ENCODE results near the gene HDDC3. TPM values are rescaled to one million over a fixed set of nuclear protein-coding genes. Genes with fewer than 3 reads are reported as not detected.

Gene HDDC3
- total RNA-seq, 6 experiments from 2014 or later, result 8.8 to 17.6 (median 11.5) TPM

DNA sequence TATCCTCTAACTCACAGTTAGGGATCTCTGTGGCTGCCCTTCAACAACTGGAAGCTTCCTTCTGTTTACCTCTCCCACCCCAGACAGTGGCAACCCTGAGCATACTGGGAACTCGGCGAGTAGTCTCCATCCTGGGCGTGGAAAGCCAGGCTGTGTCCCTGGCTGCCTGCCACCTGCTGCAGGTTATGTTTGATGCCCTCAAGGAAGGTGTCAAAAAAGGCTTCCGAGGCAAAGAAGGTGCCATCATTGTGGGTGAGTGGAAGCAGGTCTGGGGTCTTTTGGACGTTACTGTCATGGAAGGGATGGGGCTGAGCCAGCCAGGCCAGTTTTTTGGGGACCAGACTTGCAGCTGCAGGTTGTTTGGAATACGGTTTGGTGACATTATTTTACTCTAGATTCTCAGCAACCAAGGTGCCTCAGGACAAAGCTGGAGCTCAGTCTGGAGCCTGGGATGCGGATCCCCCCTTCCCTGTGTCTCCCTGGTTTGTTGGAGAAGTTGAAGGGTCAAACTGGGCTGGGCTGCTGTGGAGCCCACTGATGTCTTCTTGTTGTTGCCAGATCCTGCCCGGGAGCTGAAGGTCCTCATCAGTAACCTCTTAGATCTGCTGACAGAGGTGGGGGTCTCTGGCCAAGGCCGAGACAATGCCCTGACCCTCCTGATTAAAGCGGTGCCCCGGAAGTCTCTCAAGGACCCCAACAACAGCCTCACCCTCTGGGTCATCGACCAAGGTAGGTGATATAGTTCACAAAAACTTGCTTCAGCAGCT lies 10.2 kb upstream of the HDDC3 start:
- peak in 1 of 3 donors; percentile 21 for DNase-seq
- H3K36me3 ChIP-seq, result peaks cover 0 to 77% (median 41%) of the 10 kb centered on the region in 4 donors

DNA sequence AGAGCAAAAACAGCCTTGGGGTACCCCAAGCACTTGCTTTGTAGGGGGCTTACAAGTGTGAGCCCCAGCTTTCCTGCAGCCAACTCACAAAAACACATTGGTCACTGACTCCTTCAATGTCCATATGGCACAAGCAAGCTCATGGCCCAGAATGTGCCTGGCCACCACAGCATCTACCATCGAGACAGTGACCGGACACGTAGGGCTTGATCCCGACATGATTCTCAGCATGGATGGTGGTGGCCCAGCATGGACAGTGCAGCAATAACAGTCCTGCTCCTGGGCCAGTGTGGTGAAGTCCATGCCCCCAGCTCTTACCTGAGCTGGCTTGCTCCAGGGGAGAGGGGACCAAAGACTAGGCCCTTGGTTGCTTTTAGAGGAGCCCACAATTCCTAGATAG lies 8.7 kb upstream of the HDDC3 start:
- TF ChIP-seq, protein P1, sequence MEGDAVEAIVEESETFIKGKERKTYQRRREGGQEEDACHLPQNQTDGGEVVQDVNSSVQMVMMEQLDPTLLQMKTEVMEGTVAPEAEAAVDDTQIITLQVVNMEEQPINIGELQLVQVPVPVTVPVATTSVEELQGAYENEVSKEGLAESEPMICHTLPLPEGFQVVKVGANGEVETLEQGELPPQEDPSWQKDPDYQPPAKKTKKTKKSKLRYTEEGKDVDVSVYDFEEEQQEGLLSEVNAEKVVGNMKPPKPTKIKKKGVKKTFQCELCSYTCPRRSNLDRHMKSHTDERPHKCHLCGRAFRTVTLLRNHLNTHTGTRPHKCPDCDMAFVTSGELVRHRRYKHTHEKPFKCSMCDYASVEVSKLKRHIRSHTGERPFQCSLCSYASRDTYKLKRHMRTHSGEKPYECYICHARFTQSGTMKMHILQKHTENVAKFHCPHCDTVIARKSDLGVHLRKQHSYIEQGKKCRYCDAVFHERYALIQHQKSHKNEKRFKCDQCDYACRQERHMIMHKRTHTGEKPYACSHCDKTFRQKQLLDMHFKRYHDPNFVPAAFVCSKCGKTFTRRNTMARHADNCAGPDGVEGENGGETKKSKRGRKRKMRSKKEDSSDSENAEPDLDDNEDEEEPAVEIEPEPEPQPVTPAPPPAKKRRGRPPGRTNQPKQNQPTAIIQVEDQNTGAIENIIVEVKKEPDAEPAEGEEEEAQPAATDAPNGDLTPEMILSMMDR (IDR thresholded peaks at IDR 0.05), result no peak
- Histone ChIP-seq H3K27me3 (no peaks in the 10 kb centered on the region), H3K36me3 (peaks cover 0 to 66% (median 37%) of the 10 kb centered on the region in 4 donors), H3K27ac (no peak overlapping the region), H3K9me3 (no peaks in the 10 kb centered on the region), H3K4me1 (peaks cover 0 to 2% (median 0%) of the 10 kb centered on the region in 4 donors), H3K4me3 (no peak overlapping the region)
- no CpG with 5 or more reads among the region's 4 CpGs for WGBS (ENCODE audit: insufficient coverage, low coverage, low lambda C conversion rate, missing lambda C conversion rate)
- DNase-seq, result no peak
- intact Hi-C loops (cut with DNase I), result no loop called here
- no peak for ATAC-seq

More for the DNA sequence above, 10.2 kb upstream of the HDDC3 start:
- intact Hi-C loops (cut with DNase I), result no loop called here
- Histone ChIP-seq H3K27ac (no peak overlapping the region), H3K27me3 (no peaks in the 10 kb centered on the region), H3K4me3 (no peak overlapping the region), H3K9me3 (no peaks in the 10 kb centered on the region), H3K4me1 (no peaks in the 10 kb centered on the region)
- TF ChIP-seq, protein P1 (IDR thresholded peaks at IDR 0.05), result no peak
- TF ChIP-seq POLR2A (IDR thresholded peaks at IDR 0.05), result no peak
- 90% methylated on average over 7 of the region's 12 CpGs for WGBS (ENCODE audit: insufficient coverage, low coverage, low lambda C conversion rate, missing lambda C conversion rate)
- ATAC-seq, result no peak

DNA sequence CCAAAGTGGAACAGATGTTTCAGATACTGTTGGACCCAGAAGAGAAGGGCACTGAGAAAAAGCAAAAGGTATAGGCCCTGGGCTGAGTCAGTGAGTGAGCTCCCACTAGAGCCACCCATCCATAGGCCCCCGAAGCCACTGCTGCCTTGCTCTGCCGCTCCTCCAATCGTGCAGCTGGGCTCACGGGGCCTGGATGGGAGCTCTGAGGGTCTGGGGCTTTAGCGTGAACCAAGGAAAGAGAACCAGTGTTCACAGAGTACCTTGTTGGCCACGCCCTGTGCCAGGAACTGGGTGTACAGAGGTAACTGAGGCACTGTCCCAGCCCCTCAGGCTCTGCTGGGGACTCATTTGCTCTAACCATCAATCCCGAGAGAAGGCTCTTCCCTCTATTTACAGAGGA lies 7.4 kb upstream of the HDDC3 start:
- Histone ChIP-seq H3K36me3 (peaks cover 0 to 61% (median 33%) of the 10 kb centered on the region in 4 donors), H3K4me3 (no peak overlapping the region), H3K27me3 (no peaks in the 10 kb centered on the region), H3K9me3 (no peaks in the 10 kb centered on the region), H3K27ac (no peak overlapping the region), H3K4me1 (peaks cover 0 to 9% (median 0%) of the 10 kb centered on the region in 4 donors)
- TF ChIP-seq, protein P1 (IDR thresholded peaks at IDR 0.05), result no peak
- TF ChIP-seq POLR2A (IDR thresholded peaks at IDR 0.05), result no peak
- WGBS (ENCODE audit: insufficient coverage, low coverage, low lambda C conversion rate, missing lambda C conversion rate), result no CpG with 5 or more reads among the region's 7 CpGs
- intact Hi-C loops (cut with DNase I), result no loop called here
- ATAC-seq (no peak), DNase-seq (no peak)

DNA sequence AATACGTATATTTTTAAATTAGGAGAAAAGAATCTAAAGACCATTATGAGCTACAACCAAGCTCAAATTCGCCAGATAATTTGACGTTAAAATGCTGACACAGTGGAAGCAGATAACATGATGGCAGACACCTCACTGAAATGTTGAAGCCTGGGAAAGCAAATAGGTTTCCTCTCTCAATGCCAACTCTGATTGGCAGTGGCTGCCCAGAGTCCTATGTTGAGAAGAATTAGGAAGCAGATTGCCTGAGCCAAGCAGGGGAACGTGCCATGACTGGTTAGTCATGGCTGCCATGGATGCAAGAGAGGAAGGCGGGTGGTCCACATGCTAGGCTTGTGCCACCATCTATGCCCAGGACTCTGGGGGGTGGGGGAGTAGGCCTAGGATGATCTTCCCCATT lies 5.9 kb upstream of the HDDC3 start:
- WGBS (ENCODE audit: insufficient coverage, low coverage, low lambda C conversion rate, missing lambda C conversion rate), result 100% methylated on average over 3 of the region's 5 CpGs
- Histone ChIP-seq H3K27ac (no peak overlapping the region), H3K4me3 (no peak overlapping the region), H3K4me1 (peaks cover 0 to 17% (median 0%) of the 10 kb centered on the region in 4 donors), H3K27me3 (no peaks in the 10 kb centered on the region), H3K9me3 (no peaks in the 10 kb centered on the region), H3K36me3 (peaks cover 0 to 47% (median 23%) of the 10 kb centered on the region in 4 donors)
- TF ChIP-seq, protein P1 (IDR thresholded peaks at IDR 0.05), result no peak
- no peak for TF ChIP-seq POLR2A (IDR thresholded peaks at IDR 0.05)
- DNase-seq (peak in 1 of 3 donors; percentile 43), ATAC-seq (no peak)
- intact Hi-C loops (cut with DNase I), result no loop called here

Data from right lobe of liver (tissue), 6 donors.